ENCODE data around the gene BEX4. TPM values are rescaled to one million over a fixed set of nuclear protein-coding genes. Genes with fewer than 3 reads are reported as not detected.
"Not testable (repeated sequence)": the region's sequence is repeated elsewhere in the genome, so short reads cannot be mapped to it uniquely, and the experiment has no call there.

BEX4 gene
- polyA plus RNA-seq, 3 donors: 17.6 to 33.5 (median 28.6) TPM

- peaks cover 2 to 3% of the 10 kb centered on the region in 2 donors for H3K36me3 Mint-ChIP-seq
- Histone ChIP-seq H3K27me3 (ENCODE audit: control insufficient read depth in 2 of 2, insufficient read depth in 2 of 2, low read length in 2 of 2) (no peaks in the 10 kb centered on the region), H3K79me2 (ENCODE audit: insufficient read depth, low read length) (no peaks in the 10 kb centered on the region), H4K20me1 (ENCODE audit: insufficient read depth, low read length) (no peaks in the 10 kb centered on the region), H3K4me2 (replicated peaks; ENCODE audit: extremely low read depth, low read length, poor library complexity, severe bottlenecking) (peak overlapping the region; percentile 74), H2AFZ (ENCODE audit: insufficient read depth, low read depth, low read length, poor library complexity, severe bottlenecking) (peak overlapping the region; percentile 74), H3K36me3 (replicated peaks in 1 of 2; ENCODE audit: control insufficient read depth in 1 of 2, insufficient read depth in 2 of 2, low read length in 2 of 2) (no peaks in the 10 kb centered on the region), H3K27ac (ENCODE audit: low read depth in 1 of 2, low read length in 2 of 2) (peak overlapping the region in 1 of 2 donors; percentile 80), H3K4me1 (ENCODE audit: control insufficient read depth in 1 of 2, insufficient read depth in 2 of 2, low read length in 2 of 2) (peaks cover 0 to 8% of the 10 kb centered on the region in 2 donors), H3K9ac (ENCODE audit: insufficient read depth, low read length, poor library complexity, severe bottlenecking) (peak overlapping the region; percentile 84), H3K4me3 (replicated peaks in 1 of 3; ENCODE audit: low read depth in 2 of 3, low read length in 3 of 3) (peak overlapping the region; percentile 64 to 75 (median 69)), H3K9me3 (replicated peaks in 1 of 2; ENCODE audit: control insufficient read depth in 1 of 2, insufficient read depth in 1 of 2, low read length in 2 of 2) (no peaks in the 10 kb centered on the region)
- H3K9me3 Mint-ChIP-seq: peaks cover 0 to 3% (median 0%) of the 10 kb centered on the region in 7 donors
- 0% methylated on average over 5 of the region's 39 CpGs for WGBS (ENCODE audit: insufficient coverage)
- peaks cover 8% of the 10 kb centered on the region for H3K4me1 Mint-ChIP-seq
- H3K27ac Mint-ChIP-seq: peak overlapping the region in 3 of 7 donors; percentile 36 to 87 (median 50)
- no peak for TF ChIP-seq CTCF (IDR thresholded peaks at IDR 0.05)
- peak in 2 of 3 donors; percentile 5 to 7 for DNase-seq
- H3K27me3 Mint-ChIP-seq (ENCODE audit: low read depth in 3 of 3): peaks cover 3 to 12% (median 3%) of the 10 kb centered on the region in 3 donors
- intact Hi-C loops (cut with micrococcal nuclease): no loop called here
- H3K4me3 Mint-ChIP-seq: peak overlapping the region; percentile 78 to 81
Measured at GRCh38 chrX:103215425-103215991, 600 bp downstream of the BEX4 start.

- Mint-ChIP-seq H3K4me3 (no peak overlapping the region), H3K27ac (no peak overlapping the region), H3K9me3 (peaks cover 0 to 2% (median 0%) of the 10 kb centered on the region in 7 donors), H3K4me1 (peaks cover 3% of the 10 kb centered on the region), H3K36me3 (peaks cover 2 to 3% of the 10 kb centered on the region in 2 donors), H3K27me3 (ENCODE audit: low read depth in 3 of 3) (peaks cover 7 to 12% (median 11%) of the 10 kb centered on the region in 3 donors)
- intact Hi-C loops (cut with micrococcal nuclease): no loop called here
- Histone ChIP-seq H2AFZ (ENCODE audit: insufficient read depth, low read depth, low read length, poor library complexity, severe bottlenecking) (no peak overlapping the region), H3K36me3 (replicated peaks in 1 of 2; ENCODE audit: control insufficient read depth in 1 of 2, insufficient read depth in 2 of 2, low read length in 2 of 2) (no peaks in the 10 kb centered on the region), H3K4me1 (ENCODE audit: control insufficient read depth in 1 of 2, insufficient read depth in 2 of 2, low read length in 2 of 2) (peaks cover 0 to 2% of the 10 kb centered on the region in 2 donors), H3K27me3 (ENCODE audit: control insufficient read depth in 2 of 2, insufficient read depth in 2 of 2, low read length in 2 of 2) (no peaks in the 10 kb centered on the region), H3K4me3 (replicated peaks in 1 of 3; ENCODE audit: low read depth in 2 of 3, low read length in 3 of 3) (no peak overlapping the region), H4K20me1 (ENCODE audit: insufficient read depth, low read length) (no peaks in the 10 kb centered on the region), H3K27ac (ENCODE audit: low read depth in 1 of 2, low read length in 2 of 2) (no peak overlapping the region), H3K4me2 (replicated peaks; ENCODE audit: extremely low read depth, low read length, poor library complexity, severe bottlenecking) (no peak overlapping the region), H3K9me3 (replicated peaks in 1 of 2; ENCODE audit: control insufficient read depth in 1 of 2, insufficient read depth in 1 of 2, low read length in 2 of 2) (no peaks in the 10 kb centered on the region), H3K9ac (ENCODE audit: insufficient read depth, low read length, poor library complexity, severe bottlenecking) (no peak overlapping the region), H3K79me2 (ENCODE audit: insufficient read depth, low read length) (no peaks in the 10 kb centered on the region)
- WGBS (ENCODE audit: insufficient coverage): 90% methylated on average over 10 of the region's 39 CpGs
- DNase-seq: no peak
- no peak for TF ChIP-seq CTCF (IDR thresholded peaks at IDR 0.05)
Measured at GRCh38 chrX:103220511-103221323, 5.8 kb downstream of the BEX4 start.

DNA sequence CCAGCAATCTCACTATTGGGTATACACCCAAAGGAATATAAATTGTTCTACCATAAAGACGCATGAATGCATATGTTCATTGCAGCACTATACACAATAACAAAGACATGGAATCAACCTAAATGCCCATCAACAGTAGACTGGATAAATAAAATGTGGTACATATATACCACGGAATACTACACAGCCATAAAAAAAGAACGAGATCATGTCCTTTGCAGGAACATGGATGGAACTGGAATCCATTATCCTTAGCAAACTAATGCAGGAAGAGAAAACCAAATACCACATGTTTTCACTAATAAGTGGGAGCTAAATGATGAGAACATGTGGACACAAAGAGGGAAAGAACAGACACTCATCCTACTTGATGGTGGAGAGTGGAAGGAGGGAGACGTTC, 11.0 kb downstream of the BEX4 start:
- H3K27ac ChIP-seq (ENCODE audit: low read depth in 1 of 2, low read length in 2 of 2); H3K9me3 ChIP-seq (replicated peaks in 1 of 2; ENCODE audit: control insufficient read depth in 1 of 2, insufficient read depth in 1 of 2, low read length in 2 of 2); H3K4me3 ChIP-seq (replicated peaks in 1 of 3; ENCODE audit: low read depth in 2 of 3, low read length in 3 of 3); H3K36me3 ChIP-seq (replicated peaks in 1 of 2; ENCODE audit: control insufficient read depth in 1 of 2, insufficient read depth in 2 of 2, low read length in 2 of 2); H3K4me1 ChIP-seq (ENCODE audit: control insufficient read depth in 1 of 2, insufficient read depth in 2 of 2, low read length in 2 of 2); H3K4me2 ChIP-seq (replicated peaks; ENCODE audit: extremely low read depth, low read length, poor library complexity, severe bottlenecking); H2AFZ ChIP-seq (ENCODE audit: insufficient read depth, low read depth, low read length, poor library complexity, severe bottlenecking); H3K79me2 ChIP-seq (ENCODE audit: insufficient read depth, low read length); H3K9me3 Mint-ChIP-seq; H3K27me3 Mint-ChIP-seq (ENCODE audit: low read depth in 3 of 3); H3K4me1 Mint-ChIP-seq; H3K9ac ChIP-seq (ENCODE audit: insufficient read depth, low read length, poor library complexity, severe bottlenecking); H3K36me3 Mint-ChIP-seq; intact Hi-C loops (cut with micrococcal nuclease); H3K27me3 ChIP-seq (ENCODE audit: control insufficient read depth in 2 of 2, insufficient read depth in 2 of 2, low read length in 2 of 2); DNase-seq; H4K20me1 ChIP-seq (ENCODE audit: insufficient read depth, low read length); H3K4me3 Mint-ChIP-seq: not testable (repeated sequence)
- WGBS (ENCODE audit: insufficient coverage): no CpG with 5 or more reads among the region's 4 CpGs
- H3K27ac Mint-ChIP-seq: peak overlapping the region in 1 of 7 donors; percentile 11

All from CD14-positive monocyte (primary cell).